A549 (cell line): ENCODE results near the gene CPTP. TPM values are rescaled to one million over a fixed set of nuclear protein-coding genes. Genes with fewer than 3 reads are reported as not detected.
"Not testable (repeated sequence)": the region's sequence is repeated elsewhere in the genome, so short reads cannot be mapped to it uniquely, and the experiment has no call there.

Experiments used
- ATAC-seq, 2 experiments: fragments of 200-7000 bp in 1 of 2; fragments of >200 bp in 1 of 2; cut with Nextera tagmentation in 1 of 2; cut with Tn5 transposase in 1 of 2; 3 replicates each; pipeline versions ENCODE4 v1.8.0 to v1.9.1; 2018 to 2020; ENCODE audit warnings: mild to moderate bottlenecking in 1 of 2, moderate library complexity in 1 of 2
- CTCF ChIA-PET: fragments of 300-600 bp; sonication (Branson Sonifier 250); formaldehyde crosslinking; extraction: SDS; loops from one replicate; lab custom pipeline; 2021; ENCODE audit warnings: antibody characterized with exemption, inconsistent platforms; lab: Yijun Ruan, JAX
- POLR2A ChIA-PET: fragments of 350-600 bp; formaldehyde crosslinking; extraction: SDS; loops from one replicate; lab custom pipeline; 2021; ENCODE audit warnings: antibody characterized with exemption, inconsistent platforms; lab: Yijun Ruan, JAX
- DNase-seq, 2 experiments: peaks; one replicate each; pipeline versions ENCODE4 v3.0.0 to v3.0.0-alpha.2; 2011 to 2016; ENCODE audit warnings: low read depth in 1 of 2, low spot score in 1 of 2
- FAIRE-seq: peaks from 2 replicates; lab custom pipeline; 2011; peaks lifted over from hg19 to GRCh38; lab: Jason Lieb, UNC
- H3K27ac ChIP-seq, 2 experiments: fragments of >200 bp; sonication (Bioruptor Twin); formaldehyde crosslinking; 3 replicates each; pipeline ENCODE4 v1.5.1; 2016 to 2017
- H3K4me1 ChIP-seq: fragments of >200 bp; sonication (Bioruptor Twin); formaldehyde crosslinking; 3 replicates; pipeline ENCODE4 v1.6.1; 2016
- H3K4me2 ChIP-seq: fragments of >200 bp; sonication (Bioruptor Twin); formaldehyde crosslinking; 3 replicates; pipeline ENCODE4 v1.6.1; 2016
- H3K4me3 ChIP-seq: fragments of >200 bp; sonication (Bioruptor Twin); formaldehyde crosslinking; 3 replicates; pipeline ENCODE4 v1.5.1; 2016
- H3K9me3 ChIP-seq: fragments of >200 bp; sonication (Bioruptor Twin); formaldehyde crosslinking; 3 replicates; pipeline ENCODE4 v1.6.1; 2016
- CBX2 ChIP-seq: fragments of 200-600 bp; sonication (generic); IDR thresholded peaks from 2 replicates; pipeline ENCODE4 v1.6.1; 2016; ENCODE audit warnings: low read depth, mild to moderate bottlenecking, borderline replicate concordance
- EP300 ChIP-seq, 2 experiments: fragments of >200 bp; sonication (Bioruptor Twin); formaldehyde crosslinking; IDR thresholded peaks; 2 replicates in 1 of 2; 3 replicates in 1 of 2; pipeline ENCODE4 v1.6.1; 2016 to 2017
- FOSB ChIP-seq: fragments of 250-450 bp; sonication (Bioruptor Pico); IDR thresholded peaks from 2 replicates; pipeline ENCODE4 v1.5.0; 2020; ENCODE audit warnings: mild to moderate bottlenecking, moderate library complexity
- FOSL2 ChIP-seq, 2 experiments: fragments of 450-650 bp in 1 of 2; fragments of >200 bp in 1 of 2; sonication (Bioruptor Twin) in 1 of 2; formaldehyde crosslinking; IDR thresholded peaks; 2 replicates each; pipeline versions ENCODE4 v1.5.0 to v1.6.1; 2016 to 2020; ENCODE audit warnings: mild to moderate bottlenecking in 1 of 2, moderate library complexity in 1 of 2
- FOXS1 ChIP-seq: fragments of 250-450 bp; sonication (Bioruptor Pico); IDR thresholded peaks from 2 replicates; pipeline ENCODE4 v1.5.0; 2020; ENCODE audit warnings: mild to moderate bottlenecking, moderate library complexity
- GATA3 ChIP-seq: IDR thresholded peaks from 2 replicates; pipeline ENCODE4 v1.6.1; 2012; ENCODE audit warnings: borderline replicate concordance
- HDAC2 ChIP-seq: fragments of 200-600 bp; sonication (generic); IDR thresholded peaks from 2 replicates; pipeline ENCODE4 v1.6.1; 2016
- HOXB13 ChIP-seq: fragments of 250-450 bp; sonication (Bioruptor Pico); IDR thresholded peaks from 2 replicates; pipeline ENCODE4 v1.5.0; 2020; ENCODE audit warnings: low read depth, mild to moderate bottlenecking, moderate library complexity
- JUN ChIP-seq, 2 experiments: fragments of >200 bp; sonication (Bioruptor Twin); formaldehyde crosslinking; IDR thresholded peaks; 2 replicates in 1 of 2; 3 replicates in 1 of 2; pipeline ENCODE4 v1.6.1; 2016 to 2017
- KDM5A ChIP-seq: fragments of 200-600 bp; sonication (generic); IDR thresholded peaks from 2 replicates; pipeline ENCODE4 v1.6.1; 2016; ENCODE audit warnings: antibody characterized with exemption, mild to moderate bottlenecking
- MAFK ChIP-seq: fragments of 450-650 bp; IDR thresholded peaks from 2 replicates; pipeline ENCODE4 v1.6.1; 2014; ENCODE audit not compliant: partially characterized antibody
- MAZ ChIP-seq: fragments of 150-350 bp; IDR thresholded peaks from 2 replicates; pipeline ENCODE4 v1.6.1; 2014; ENCODE audit warnings: antibody characterized with exemption, low read depth, low read length, borderline replicate concordance
- NPAS2 ChIP-seq: fragments of 250-450 bp; sonication (Bioruptor Pico); IDR thresholded peaks from 2 replicates; pipeline ENCODE4 v1.8.0; 2022; ENCODE audit warnings: mild to moderate bottlenecking, moderate library complexity, borderline replicate concordance
- NR3C1 ChIP-seq: fragments of >200 bp; sonication (Bioruptor Twin); formaldehyde crosslinking; IDR thresholded peaks from 3 replicates; pipeline ENCODE4 v1.6.1; 2017
- POLR2AphosphoS2 ChIP-seq: conservative IDR thresholded peaks from 2 replicates; pipeline ENCODE4 v1.6.1; 2012; ENCODE audit warnings: low read length, improper control_type of control experiment, inconsistent platforms
- RNF2 ChIP-seq: fragments of 200-600 bp; sonication (generic); IDR thresholded peaks from 2 replicates; pipeline ENCODE4 v1.6.1; 2016; ENCODE audit warnings: low read depth, mild to moderate bottlenecking, antibody characterized with exemption, moderate library complexity, borderline replicate concordance
- SMC3 ChIP-seq: fragments of >200 bp; sonication (Bioruptor Twin); formaldehyde crosslinking; IDR thresholded peaks from 3 replicates; pipeline ENCODE4 v1.6.1; 2018; ENCODE audit warnings: inconsistent platforms
- SREBF2 ChIP-seq: fragments of 450-650 bp; IDR thresholded peaks from 2 replicates; pipeline ENCODE4 v1.6.1; 2014; ENCODE audit warnings: mild to moderate bottlenecking, moderate library complexity
- TP53 ChIP-seq: fragments of 250-450 bp; sonication (Bioruptor Pico); IDR thresholded peaks from 2 replicates; pipeline ENCODE4 v1.5.0; 2021; ENCODE audit warnings: mild to moderate bottlenecking, moderate library complexity
- ZC3H11A ChIP-seq: fragments of 450-650 bp; IDR thresholded peaks from 2 replicates; pipeline ENCODE4 v1.6.1; 2014; ENCODE audit warnings: antibody characterized with exemption, mild to moderate bottlenecking
- ZFP36 ChIP-seq: fragments of 450-650 bp; IDR thresholded peaks from 2 replicates; pipeline ENCODE4 v1.6.1; 2014; ENCODE audit warnings: borderline replicate concordance; ENCODE audit not compliant: partially characterized antibody
- ZNF302 ChIP-seq: fragments of 250-450 bp; sonication (Bioruptor Pico); IDR thresholded peaks from 2 replicates; pipeline ENCODE4 v1.9.0; 2021; ENCODE audit warnings: inconsistent platforms, mild to moderate bottlenecking, moderate library complexity
- WGBS: methylation state at CpG from one replicate; pipeline ENCODE4 v1.1.6; 2017; ENCODE audit errors: missing lambda C conversion rate; 5-methylcytosine and 5-hydroxymethylcytosine counted together
- polyA plus RNA-seq, 4 experiments: library from polyadenylated mRNA; depleted of rRNA in 3 of 4; stranded (reverse); fragments of >200 nt; fragmentation: RNase III in 1 of 4; extraction: RNeasy Plus Mini Kit Qiagen cat#74134 plus additional on column Dnase treatment in 1 of 4; gene quantifications; 2 replicates in 3 of 4; 3 replicates in 1 of 4; pipeline ENCODE4 v1.2.3, GENCODE V29; 2011 to 2017
- TF ChIP-seq, protein P1 (sequence below): IDR thresholded peaks from 2 replicates; pipeline ENCODE4 v1.6.1; 2012
- TF ChIP-seq, protein P2 (sequence below): fragments of 250-450 bp; sonication (Bioruptor Pico); IDR thresholded peaks from 2 replicates; pipeline ENCODE4 v1.5.0; 2021; ENCODE audit warnings: mild to moderate bottlenecking, moderate library complexity, borderline replicate concordance

CPTP gene
- polyA plus RNA-seq, 2 of the 4 experiments (the other 2 are of a cell fraction): 4.3 to 11.9 TPM

- no peak overlapping the region for H3K27ac ChIP-seq
- TF ChIP-seq FOSB (CRISPR knock-in tag): no peak
- TF ChIP-seq, protein P1, sequence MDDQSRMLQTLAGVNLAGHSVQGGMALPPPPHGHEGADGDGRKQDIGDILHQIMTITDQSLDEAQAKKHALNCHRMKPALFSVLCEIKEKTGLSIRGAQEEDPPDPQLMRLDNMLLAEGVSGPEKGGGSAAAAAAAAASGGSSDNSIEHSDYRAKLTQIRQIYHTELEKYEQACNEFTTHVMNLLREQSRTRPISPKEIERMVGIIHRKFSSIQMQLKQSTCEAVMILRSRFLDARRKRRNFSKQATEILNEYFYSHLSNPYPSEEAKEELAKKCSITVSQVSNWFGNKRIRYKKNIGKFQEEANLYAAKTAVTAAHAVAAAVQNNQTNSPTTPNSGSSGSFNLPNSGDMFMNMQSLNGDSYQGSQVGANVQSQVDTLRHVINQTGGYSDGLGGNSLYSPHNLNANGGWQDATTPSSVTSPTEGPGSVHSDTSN: no peak
- TF ChIP-seq ZNF302 (CRISPR knock-in tag): no peak
- TF ChIP-seq SREBF2: no peak
- TF ChIP-seq ZC3H11A: no peak
- TF ChIP-seq CBX2: no peak
- no peak for TF ChIP-seq JUN (IDR thresholded peaks at IDR 0.05)
- TF ChIP-seq EP300 (IDR thresholded peaks at IDR 0.05): no peak
- TF ChIP-seq SMC3: no peak
- no peak for TF ChIP-seq HDAC2
- no peak for TF ChIP-seq RNF2
- TF ChIP-seq ZFP36: no peak
- TF ChIP-seq KDM5A: no peak
- no peak for TF ChIP-seq FOXS1 (CRISPR knock-in tag)
- TF ChIP-seq, protein P2, sequence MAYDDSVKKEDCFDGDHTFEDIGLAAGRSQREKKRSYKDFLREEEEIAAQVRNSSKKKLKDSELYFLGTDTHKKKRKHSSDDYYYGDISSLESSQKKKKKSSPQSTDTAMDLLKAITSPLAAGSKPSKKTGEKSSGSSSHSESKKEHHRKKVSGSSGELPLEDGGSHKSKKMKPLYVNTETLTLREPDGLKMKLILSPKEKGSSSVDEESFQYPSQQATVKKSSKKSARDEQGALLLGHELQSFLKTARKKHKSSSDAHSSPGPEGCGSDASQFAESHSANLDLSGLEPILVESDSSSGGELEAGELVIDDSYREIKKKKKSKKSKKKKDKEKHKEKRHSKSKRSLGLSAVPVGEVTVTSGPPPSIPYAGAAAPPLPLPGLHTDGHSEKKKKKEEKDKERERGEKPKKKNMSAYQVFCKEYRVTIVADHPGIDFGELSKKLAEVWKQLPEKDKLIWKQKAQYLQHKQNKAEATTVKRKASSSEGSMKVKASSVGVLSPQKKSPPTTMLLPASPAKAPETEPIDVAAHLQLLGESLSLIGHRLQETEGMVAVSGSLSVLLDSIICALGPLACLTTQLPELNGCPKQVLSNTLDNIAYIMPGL (CRISPR knock-in tag): no peak
- TF ChIP-seq POLR2AphosphoS2: no peak
- no peak for TF ChIP-seq MAFK
- TF ChIP-seq FOSL2 (IDR thresholded peaks at IDR 0.05): no peak
- TF ChIP-seq FOSL2 (CRISPR knock-in tag; IDR thresholded peaks at IDR 0.05): no peak
- TF ChIP-seq HOXB13: no peak
- TF ChIP-seq GATA3: no peak
- no peak overlapping the region for H3K4me3 ChIP-seq
- ChIA-PET CTCF (interaction anchor here (1.0 to 1.2 kb wide), 2 partner anchors 56 to 331 kb away, joined by 3 read pairs; no protein-coding TSS in a partner anchor), POLR2A (interaction anchor here (0.8 kb wide), 1 partner anchor 84 kb away, joined by 3 read pairs; the partner anchor contains the start of gene CCNL2)
- WGBS: 89% methylated on average over 6 of the region's 26 CpGs
- DNase-seq (no peak), ATAC-seq (no peak), FAIRE-seq (no peak)
- no peaks in the 10 kb centered on the region for H3K9me3 ChIP-seq
- H3K4me1 ChIP-seq: peaks cover 21% of the 10 kb centered on the region
- no peak overlapping the region for H3K4me2 ChIP-seq
Measured at GRCh38 chr1:1315435-1315954, 9.1 kb upstream of the CPTP start.

- POLR2A ChIA-PET, DNase-seq, H3K9me3 ChIP-seq, H3K27ac ChIP-seq, H3K4me2 ChIP-seq, H3K4me3 ChIP-seq, CTCF ChIA-PET, FAIRE-seq, ATAC-seq: not testable (repeated sequence)
- WGBS: 84% methylated on average over 8 of the region's 8 CpGs
- H3K4me1 ChIP-seq: peaks cover 21% of the 10 kb centered on the region
Measured at GRCh38 chr1:1316199-1316598, 8.4 kb upstream of the CPTP start.

DNA sequence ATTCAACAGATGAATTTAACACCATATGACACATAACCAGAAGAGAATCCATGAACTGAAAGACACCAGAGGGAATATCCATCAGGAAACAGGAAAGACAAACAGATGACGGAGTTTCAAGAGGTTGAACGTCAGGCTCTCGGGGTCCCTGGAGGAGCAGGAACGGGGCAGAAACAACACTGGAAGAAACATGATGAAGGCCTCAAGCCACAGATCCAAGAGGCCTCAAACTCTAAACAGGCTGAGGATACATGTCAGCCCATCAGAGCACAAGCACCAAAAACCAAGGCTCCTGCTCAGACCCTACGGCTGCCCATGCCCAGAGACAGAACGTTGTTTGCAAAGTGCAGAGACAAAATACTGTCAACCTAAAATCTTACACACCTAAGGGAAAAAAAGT is 7.2 kb upstream of the CPTP start:
- WGBS: 91% methylated on average over 6 of the region's 6 CpGs
- ATAC-seq: no peak
- Histone ChIP-seq H3K4me1 (peaks cover 21% of the 10 kb centered on the region), H3K4me2 (peak overlapping the region; percentile 37; the same call in 2 of the 3 replicates), H3K4me3 (no peak overlapping the region)
- CTCF ChIA-PET: no interaction called here
- FAIRE-seq: no peak
- DNase-seq: no peak
- TF ChIP-seq NPAS2 (no peak), MAZ (no peak), FOXS1 (CRISPR knock-in tag) (no peak), EP300 (IDR thresholded peaks at IDR 0.05) (no peak), GATA3 (no peak), TP53 (no peak), NR3C1 (no peak)
- TF ChIP-seq, all 56 proteins: peak for 0
- POLR2A ChIA-PET: no interaction called here
- Histone ChIP-seq H3K27ac (peak overlapping the region in 1 of 2 experiments; percentile 57; a peak in 1 of 6 replicates), H3K9me3 (no peaks in the 10 kb centered on the region)
